ENCODE measurements around the gene CLEC2D.
"Not testable (repeated sequence)": the region's sequence is repeated elsewhere in the genome, so short reads cannot be mapped to it uniquely, and the experiment has no call there.

The CLEC2D gene

GRCh38 chr12:9707356-9707755, 37.8 kb downstream of the CLEC2D start:
- peak; percentile 26 for DNase-seq (ENCODE audit: low read depth)
- no peak for TF ChIP-seq CTCF (IDR thresholded peaks at IDR 0.05; ENCODE audit: low read depth, low read length)
- TF ChIP-seq MAX (IDR thresholded peaks at IDR 0.05; ENCODE audit: low read depth, low read length) = no peak
- TF ChIP-seq MYC (IDR thresholded peaks at IDR 0.05; ENCODE audit: low read depth, low read length) = no peak
- TF ChIP-seq POLR2A (IDR thresholded peaks at IDR 0.05; ENCODE audit: extremely low read depth, insufficient read length) = no peak
- H3K4me3 ChIP-seq (ENCODE audit: low read depth, low read length) = no peak overlapping the region

- DNase-seq (ENCODE audit: low read depth) = peak; percentile 68
- TF ChIP-seq CTCF (IDR thresholded peaks at IDR 0.05; ENCODE audit: low read depth, low read length) (peak; percentile 65), MAX (IDR thresholded peaks at IDR 0.05; ENCODE audit: low read depth, low read length) (no peak)
- no peak overlapping the region for H3K4me3 ChIP-seq (ENCODE audit: low read depth, low read length)
Measured at GRCh38 chr12:9707864-9708808, 38.6 kb downstream of the CLEC2D start.

- no peak for DNase-seq (ENCODE audit: low read depth)
- TF ChIP-seq CTCF (IDR thresholded peaks at IDR 0.05; ENCODE audit: low read depth, low read length) = no peak
- TF ChIP-seq POLR2A (IDR thresholded peaks at IDR 0.05; ENCODE audit: extremely low read depth, insufficient read length) = no peak
- TF ChIP-seq MYC (IDR thresholded peaks at IDR 0.05; ENCODE audit: low read depth, low read length) = no peak
- TF ChIP-seq MAX (IDR thresholded peaks at IDR 0.05; ENCODE audit: low read depth, low read length) = no peak
- no peak overlapping the region for H3K4me3 ChIP-seq (ENCODE audit: low read depth, low read length)
Measured at GRCh38 chr12:9708853-9709252, 39.3 kb downstream of the CLEC2D start.

GRCh38 chr12:9710584-9711375, 41.3 kb downstream of the CLEC2D start:
- no peak overlapping the region for H3K4me3 ChIP-seq (ENCODE audit: low read depth, low read length)
- no peak for TF ChIP-seq MYC (IDR thresholded peaks at IDR 0.05; ENCODE audit: low read depth, low read length)
- TF ChIP-seq MAX (IDR thresholded peaks at IDR 0.05; ENCODE audit: low read depth, low read length) = no peak
- TF ChIP-seq POLR2A (IDR thresholded peaks at IDR 0.05; ENCODE audit: extremely low read depth, insufficient read length) = no peak
- no peak for TF ChIP-seq CTCF (IDR thresholded peaks at IDR 0.05; ENCODE audit: low read depth, low read length)
- no peak for DNase-seq (ENCODE audit: low read depth)

- no peak for TF ChIP-seq POLR2A (IDR thresholded peaks at IDR 0.05; ENCODE audit: extremely low read depth, insufficient read length)
- TF ChIP-seq MYC (IDR thresholded peaks at IDR 0.05; ENCODE audit: low read depth, low read length) = no peak
- TF ChIP-seq CTCF (IDR thresholded peaks at IDR 0.05; ENCODE audit: low read depth, low read length) = no peak
- no peak for TF ChIP-seq MAX (IDR thresholded peaks at IDR 0.05; ENCODE audit: low read depth, low read length)
- DNase-seq (ENCODE audit: low read depth) = no peak
- H3K4me3 ChIP-seq (ENCODE audit: low read depth, low read length) = no peak overlapping the region
Measured at GRCh38 chr12:9711664-9712063, 42.2 kb downstream of the CLEC2D start.

- not testable (repeated sequence) for H3K4me3 ChIP-seq (ENCODE audit: low read depth, low read length); DNase-seq (ENCODE audit: low read depth)
Measured at GRCh38 chr12:9713032-9713558, 43.6 kb downstream of the CLEC2D start.

Measured in NB4 (cell line).